Limb (tissue), 2 donors: Measurements from ENCODE around the gene ACVRL1.

ENCODE experiments used
- DNase-seq, 2 donors: peaks; one replicate each; pipeline ENCODE4 v3.0.0-alpha.2; 2016; ENCODE audit errors: extremely low spot score in 2 of 2

ACVRL1 gene

GRCh38 chr12:51898506-51898905 lies 8.8 kb upstream of the ACVRL1 start:
- no peak for DNase-seq

GRCh38 chr12:51898937-51899336 lies 8.4 kb upstream of the ACVRL1 start:
- DNase-seq, result no peak

DNA sequence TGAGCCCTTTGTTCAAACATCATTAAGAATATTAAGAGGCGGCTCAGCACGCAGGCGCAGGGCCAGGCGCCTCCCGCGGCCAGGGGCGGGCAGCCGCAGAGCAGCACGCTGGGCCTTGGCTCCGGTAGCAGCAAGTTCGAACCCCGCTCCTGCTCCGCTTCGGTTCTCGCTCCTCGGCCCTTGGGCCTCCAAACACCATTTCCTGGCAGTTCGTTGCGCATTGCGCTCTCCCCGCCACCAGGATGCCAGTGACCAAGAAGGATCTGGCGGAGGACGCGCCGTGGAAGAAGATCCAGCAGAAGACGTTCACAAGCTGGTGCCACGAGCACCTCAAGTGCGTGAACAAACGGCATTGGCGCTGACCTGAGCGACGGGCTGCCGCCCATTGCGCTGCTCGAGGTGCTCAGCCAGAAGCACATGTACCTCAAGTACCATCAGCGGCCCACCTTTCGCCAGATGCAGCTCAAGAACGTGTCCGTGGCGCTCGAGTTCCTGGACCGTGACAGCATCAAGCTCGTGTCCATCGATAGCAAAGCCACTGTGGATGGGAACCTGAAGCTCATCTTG lies 6.9 kb upstream of the ACVRL1 start:
- no peak for DNase-seq

DNA sequence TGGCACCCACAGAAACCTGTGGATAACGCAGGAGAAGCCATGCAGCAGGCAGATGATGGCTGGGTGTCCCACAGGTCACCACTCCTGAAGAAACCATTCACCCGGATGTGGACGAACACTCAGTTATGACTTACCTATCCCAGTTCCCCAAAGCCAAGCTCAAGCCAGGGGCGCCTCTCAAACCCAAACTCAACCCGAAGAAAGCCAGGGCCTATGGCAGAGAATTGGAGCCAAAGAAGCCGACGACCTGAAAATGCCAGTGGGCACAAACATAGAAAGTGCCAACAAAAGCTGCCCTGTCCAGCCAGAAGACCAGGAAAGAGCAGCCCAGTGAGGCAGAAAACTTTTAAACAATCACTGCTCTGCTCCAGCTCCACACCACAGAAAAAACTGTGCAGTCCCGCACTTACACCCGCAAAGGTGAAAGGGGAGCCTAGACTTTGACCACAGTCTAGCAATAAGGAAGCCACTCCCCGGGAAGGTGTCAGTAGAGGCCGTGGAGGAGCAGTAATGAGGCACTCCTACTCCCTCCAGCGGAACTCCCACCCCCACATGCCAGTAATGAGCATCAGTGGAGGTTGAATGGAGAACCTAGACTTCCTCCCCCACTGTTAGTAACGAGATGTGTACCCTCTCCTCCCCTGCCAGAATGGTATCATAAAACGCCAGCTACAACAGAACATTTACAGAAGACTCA lies 6.0 kb upstream of the ACVRL1 start:
- DNase-seq, result no peak

GRCh38 chr12:51901881-51902280 lies 5.4 kb upstream of the ACVRL1 start:
- no peak for DNase-seq

DNA sequence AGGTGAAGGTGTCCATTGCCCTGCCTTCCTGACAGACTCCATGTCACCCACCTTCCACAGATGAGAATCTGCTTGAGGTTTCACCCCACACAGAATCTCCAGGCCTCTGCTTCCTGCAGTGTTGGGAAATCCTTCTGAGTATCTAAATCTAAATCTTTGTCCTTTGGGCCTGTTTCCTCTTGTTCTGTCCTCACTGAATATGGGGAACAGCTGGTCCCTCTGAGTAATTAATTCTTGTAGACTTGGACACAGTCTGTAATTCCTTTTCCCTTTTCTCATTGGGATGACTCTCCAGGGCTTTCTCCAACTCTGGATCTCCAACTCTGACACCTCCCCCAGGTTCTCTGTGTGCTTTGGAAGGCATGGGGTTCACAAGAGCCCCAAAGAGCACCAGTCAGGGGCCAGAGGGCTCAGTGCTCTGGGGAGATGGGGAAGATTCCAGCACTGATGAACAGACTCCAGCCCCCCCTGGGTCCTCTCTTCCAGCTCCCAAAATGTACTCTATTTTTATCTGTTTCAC lies 2.3 kb upstream of the ACVRL1 start:
- DNase-seq, result no peak

- peak in 1 of 2 donors; percentile 81 for DNase-seq
Measured at GRCh38 chr12:51905471-51906429, 1.6 kb upstream of the ACVRL1 start.

DNA sequence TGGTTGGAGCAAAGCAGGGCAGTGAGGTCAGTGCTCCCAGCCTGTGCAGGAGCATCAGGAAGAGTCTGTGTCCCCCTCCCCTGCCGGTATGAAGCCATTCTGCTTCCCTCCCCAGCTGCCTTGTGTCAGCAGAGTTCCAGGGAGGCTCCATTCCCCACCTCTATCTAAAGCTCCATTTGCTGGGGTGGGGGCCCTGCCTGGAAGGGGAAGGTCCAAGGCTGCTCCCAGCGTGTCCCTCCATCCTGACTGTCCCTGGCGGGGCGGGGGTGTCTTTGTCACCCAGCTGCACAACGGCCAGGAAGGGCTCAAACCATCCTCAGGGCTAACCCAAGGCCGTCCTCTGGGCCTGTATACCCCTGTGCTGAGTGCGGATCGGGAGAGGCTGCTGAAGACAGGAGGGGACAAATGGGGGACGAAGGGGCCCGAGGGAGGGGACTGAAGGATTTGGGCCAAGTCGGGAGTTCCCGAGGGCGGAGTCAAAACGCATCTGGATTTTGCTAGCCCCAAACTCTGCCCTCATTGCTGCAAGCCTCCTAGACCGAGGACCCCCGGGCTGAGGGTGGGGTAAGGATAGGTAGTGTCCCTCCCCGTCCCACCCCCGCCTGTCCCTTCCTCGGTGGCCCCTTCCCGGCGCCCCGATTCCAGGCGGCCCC lies 748 bp upstream of the ACVRL1 start:
- DNase-seq, result no peak

GRCh38 chr12:51907856-51908425 lies 637 bp downstream of the ACVRL1 start:
- no peak for DNase-seq

GRCh38 chr12:51908876-51909592 lies 1.7 kb downstream of the ACVRL1 start:
- DNase-seq, result no peak

DNA sequence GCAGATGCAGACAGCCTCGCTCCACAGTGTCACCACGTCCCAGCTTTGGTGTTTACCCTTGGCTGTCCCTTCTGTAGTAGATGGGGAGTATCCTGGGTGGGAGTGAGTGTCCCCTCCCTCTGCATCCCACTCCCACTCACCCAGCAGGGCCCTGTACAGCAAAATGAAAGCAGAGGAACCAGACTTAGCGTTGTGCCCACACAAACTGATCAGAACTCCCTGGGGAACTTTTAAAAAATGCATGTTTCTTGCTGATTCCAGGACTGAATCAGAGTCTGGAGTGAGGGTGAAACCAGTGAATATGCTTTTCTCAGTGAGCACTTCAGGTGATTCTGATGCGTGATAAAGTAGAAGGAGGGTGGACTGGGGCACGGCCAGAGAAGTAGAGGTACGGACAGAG lies 2.9 kb downstream of the ACVRL1 start:
- DNase-seq, result no peak

- DNase-seq, result no peak
Measured at GRCh38 chr12:51910691-51911090, 3.4 kb downstream of the ACVRL1 start.

GRCh38 chr12:51911307-51911706 lies 4.0 kb downstream of the ACVRL1 start:
- no peak for DNase-seq

- no peak for DNase-seq
Measured at GRCh38 chr12:51911788-51912711, 4.7 kb downstream of the ACVRL1 start.

- DNase-seq, result no peak
Measured at GRCh38 chr12:51913071-51914033, 6.0 kb downstream of the ACVRL1 start.

GRCh38 chr12:51914034-51914923 lies 7.0 kb downstream of the ACVRL1 start:
- DNase-seq, result no peak

DNA sequence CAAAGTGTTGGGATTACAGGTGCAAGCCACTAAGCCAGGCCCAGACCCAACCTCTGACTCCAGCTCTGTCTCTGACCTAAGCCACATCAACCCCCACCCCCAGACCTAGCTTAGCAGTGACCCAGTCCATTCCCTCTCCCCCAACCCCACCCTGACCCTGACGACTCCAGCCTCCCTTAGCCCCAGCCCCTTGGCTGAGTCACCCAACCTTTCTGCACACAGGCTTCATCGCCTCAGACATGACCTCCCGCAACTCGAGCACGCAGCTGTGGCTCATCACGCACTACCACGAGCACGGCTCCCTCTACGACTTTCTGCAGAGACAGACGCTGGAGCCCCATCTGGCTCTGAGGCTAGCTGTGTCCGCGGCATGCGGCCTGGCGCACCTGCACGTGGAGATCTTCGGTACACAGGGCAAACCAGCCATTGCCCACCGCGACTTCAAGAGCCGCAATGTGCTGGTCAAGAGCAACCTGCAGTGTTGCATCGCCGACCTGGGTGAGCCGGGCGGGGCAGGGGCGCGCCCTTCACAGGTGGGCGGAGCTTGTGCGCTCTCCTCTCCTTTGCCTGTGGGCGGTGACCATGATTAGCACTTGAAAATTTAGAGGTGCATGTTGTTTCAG lies 7.8 kb downstream of the ACVRL1 start:
- DNase-seq, result no peak
